CD14-positive monocyte (primary cell): ENCODE results near the gene KRT86. TPM values are rescaled to one million over a fixed set of nuclear protein-coding genes. Genes with fewer than 3 reads are reported as not detected.

Experiments
- DNase-seq, 3 donors: peaks; one replicate each; pipeline ENCODE4 v3.0.0-alpha.2; 2011 to 2022
- H2AFZ ChIP-seq: 2 replicates; pipeline ENCODE4 v1.6.0; 2012; ENCODE audit warnings: mild to moderate bottlenecking, low read depth, low read length, inconsistent platforms; ENCODE audit not compliant: insufficient read depth, poor library complexity, severe bottlenecking
- H3K27ac ChIP-seq, 2 donors: 1 replicate in 1 of 2; 2 replicates in 1 of 2; pipeline ENCODE4 v1.5.1; 2012 to 2013; ENCODE audit warnings: low read length in 2 of 2, control low read depth in 1 of 2, inconsistent platforms in 1 of 2, low read depth in 1 of 2, mild to moderate bottlenecking in 1 of 2
- H3K27me3 ChIP-seq, 2 donors: one replicate each; pipeline versions ENCODE4 v1.6.0 to v1.6.1; 2011 to 2013; ENCODE audit warnings: low read length in 2 of 2; ENCODE audit not compliant: control insufficient read depth in 2 of 2, insufficient read depth in 2 of 2
- H3K36me3 ChIP-seq, 2 donors: replicated peaks in 1 of 2; 1 replicate in 1 of 2; 2 replicates in 1 of 2; pipeline versions ENCODE4 v1.5.1 to v1.6.1; 2012 to 2013; ENCODE audit warnings: low read length in 2 of 2, control low read depth in 1 of 2, inconsistent platforms in 1 of 2, mild to moderate bottlenecking in 1 of 2; ENCODE audit not compliant: insufficient read depth in 2 of 2, control insufficient read depth in 1 of 2
- H3K4me1 ChIP-seq, 2 donors: 1 replicate in 1 of 2; 2 replicates in 1 of 2; pipeline versions ENCODE4 v1.5.1 to v1.6.1; 2012 to 2013; ENCODE audit warnings: low read length in 2 of 2, control low read depth in 1 of 2, inconsistent platforms in 1 of 2, mild to moderate bottlenecking in 1 of 2, moderate library complexity in 1 of 2; ENCODE audit not compliant: insufficient read depth in 2 of 2, control insufficient read depth in 1 of 2
- H3K4me2 ChIP-seq: replicated peaks from 2 replicates; pipeline ENCODE3; 2012; ENCODE audit warnings: low read length, moderate library complexity, mild to moderate bottlenecking; ENCODE audit not compliant: poor library complexity, severe bottlenecking; ENCODE audit errors: extremely low read depth
- H3K4me3 ChIP-seq, 3 experiments: fragments of 200-600 bp in 1 of 3; sonication (generic) in 1 of 3; replicated peaks in 1 of 3; 1 replicate in 2 of 3; 2 replicates in 1 of 3; pipeline ENCODE4 v1.5.1; 2011 to 2013; ENCODE audit warnings: low read length in 3 of 3, mild to moderate bottlenecking in 3 of 3, control low read depth in 2 of 3, low read depth in 2 of 3, inconsistent platforms in 1 of 3, moderate library complexity in 1 of 3
- H3K79me2 ChIP-seq: 2 replicates; pipeline ENCODE4 v1.6.0; 2012; ENCODE audit warnings: mild to moderate bottlenecking, control low read depth, inconsistent platforms, low read length, moderate library complexity; ENCODE audit not compliant: insufficient read depth
- H3K9ac ChIP-seq: 2 replicates; pipeline ENCODE4 v1.6.0; 2017; ENCODE audit warnings: low read length, mild to moderate bottlenecking; ENCODE audit not compliant: insufficient read depth, poor library complexity, severe bottlenecking
- H3K9me3 ChIP-seq, 2 donors: replicated peaks in 1 of 2; 1 replicate in 1 of 2; 2 replicates in 1 of 2; pipeline versions ENCODE4 v1.5.1 to v1.6.1; 2012 to 2013; ENCODE audit warnings: low read length in 2 of 2, control low read depth in 1 of 2; ENCODE audit not compliant: control insufficient read depth in 1 of 2, insufficient read depth in 1 of 2
- H4K20me1 ChIP-seq: 2 replicates; pipeline ENCODE4 v1.6.0; 2012; ENCODE audit warnings: mild to moderate bottlenecking, low read length, control low read depth, moderate library complexity; ENCODE audit not compliant: insufficient read depth
- H3K27ac Mint-ChIP-seq, 7 donors: one replicate each; pipeline ENCODE4 v1.8.0; 2020; ENCODE audit warnings: mild to moderate bottlenecking in 7 of 7, mixed read lengths in 7 of 7, moderate library complexity in 6 of 7, inconsistent platforms in 2 of 7
- H3K27me3 Mint-ChIP-seq, 3 donors: one replicate each; pipeline ENCODE4 v1.8.0; 2021 to 2022; ENCODE audit warnings: low read depth in 3 of 3, mild to moderate bottlenecking in 3 of 3, mixed read lengths in 3 of 3, moderate library complexity in 3 of 3, inconsistent platforms in 1 of 3
- H3K36me3 Mint-ChIP-seq, 2 donors: one replicate each; pipeline ENCODE4 v1.8.0; 2020; ENCODE audit warnings: mixed read lengths in 2 of 2, inconsistent platforms in 1 of 2, mild to moderate bottlenecking in 1 of 2
- H3K4me1 Mint-ChIP-seq: one replicate; pipeline ENCODE4 v1.8.0; 2020; ENCODE audit warnings: mild to moderate bottlenecking, mixed read lengths
- H3K4me3 Mint-ChIP-seq, 2 donors: one replicate each; pipeline ENCODE4 v1.8.0; 2020; ENCODE audit warnings: mild to moderate bottlenecking in 2 of 2, mixed read lengths in 2 of 2, moderate library complexity in 1 of 2
- H3K9me3 Mint-ChIP-seq, 7 donors: one replicate each; pipeline ENCODE4 v1.8.0; 2020 to 2022; ENCODE audit warnings: mixed read lengths in 7 of 7, mild to moderate bottlenecking in 6 of 7, moderate library complexity in 6 of 7, inconsistent platforms in 2 of 7
- CTCF ChIP-seq: fragments of 200-600 bp; IDR thresholded peaks from one replicate; pipeline ENCODE4 v1.8.0; 2022; ENCODE audit warnings: antibody characterized with exemption, mild to moderate bottlenecking
- WGBS: methylation state at CpG from one replicate; pipeline ENCODE4 v1.1.5; 2013; ENCODE audit warnings: missing lambda C conversion rate; ENCODE audit not compliant: insufficient coverage; 5-methylcytosine and 5-hydroxymethylcytosine counted together
- intact Hi-C, 2 donors: fragments of 100-400 bp; cut with micrococcal nuclease; formaldehyde crosslinking; loops; one replicate each; pipeline versions ENCODE4 v1.15.0 to v1.15.1; 2023
- polyA plus RNA-seq, 3 donors: library from polyadenylated mRNA; depleted of rRNA in 1 of 3; unstranded in 2 of 3; stranded (reverse) in 1 of 3; fragments of 300-500 nt in 2 of 3; fragments of >200 nt in 1 of 3; fragmentation: Illumina TruSeq in 2 of 3; gene quantifications; 1 replicate in 2 of 3; 2 replicates in 1 of 3; pipeline ENCODE4 v1.2.3, GENCODE V29; 2012 to 2021

The KRT86 gene
- polyA plus RNA-seq, 3 donors = not detected

GRCh38 chr12:52347551-52348510 is 73.4 kb downstream of the KRT86 start:
- no peak overlapping the region for H3K27ac ChIP-seq
- no peaks in the 10 kb centered on the region for H3K4me1 ChIP-seq
- H3K27me3 Mint-ChIP-seq = peaks cover 5 to 17% (median 9%) of the 10 kb centered on the region in 3 donors
- H3K4me3 ChIP-seq = no peak overlapping the region
- H3K4me3 Mint-ChIP-seq = no peak overlapping the region
- H3K9me3 ChIP-seq = no peaks in the 10 kb centered on the region
- H4K20me1 ChIP-seq = no peaks in the 10 kb centered on the region
- no peak overlapping the region for H3K4me2 ChIP-seq
- H3K27ac Mint-ChIP-seq = no peak overlapping the region
- H2AFZ ChIP-seq = no peak overlapping the region
- no peak overlapping the region for H3K9ac ChIP-seq
- no peak for DNase-seq
- no peak for TF ChIP-seq CTCF
- H3K4me1 Mint-ChIP-seq = no peaks in the 10 kb centered on the region
- no peaks in the 10 kb centered on the region for H3K27me3 ChIP-seq
- H3K36me3 Mint-ChIP-seq = no peaks in the 10 kb centered on the region
- peaks cover 0 to 5% (median 3%) of the 10 kb centered on the region in 7 donors for H3K9me3 Mint-ChIP-seq
- H3K36me3 ChIP-seq = no peaks in the 10 kb centered on the region
- no peaks in the 10 kb centered on the region for H3K79me2 ChIP-seq
- intact Hi-C loops = no loop called here
- 83% methylated on average over 12 of the region's 16 CpGs for WGBS

- Histone ChIP-seq H2AFZ (no peak overlapping the region), H4K20me1 (no peaks in the 10 kb centered on the region), H3K36me3 (no peaks in the 10 kb centered on the region), H3K4me3 (no peak overlapping the region), H3K79me2 (no peaks in the 10 kb centered on the region), H3K4me1 (no peaks in the 10 kb centered on the region), H3K27me3 (no peaks in the 10 kb centered on the region), H3K4me2 (no peak overlapping the region), H3K9me3 (no peaks in the 10 kb centered on the region), H3K27ac (no peak overlapping the region), H3K9ac (no peak overlapping the region)
- no peaks in the 10 kb centered on the region for H3K4me1 Mint-ChIP-seq
- no peaks in the 10 kb centered on the region for H3K9me3 Mint-ChIP-seq
- no peak for DNase-seq
- no peak overlapping the region for H3K27ac Mint-ChIP-seq
- H3K36me3 Mint-ChIP-seq = no peaks in the 10 kb centered on the region
- H3K4me3 Mint-ChIP-seq = no peak overlapping the region
- WGBS = 100% methylated on average over 2 of the region's 6 CpGs
- TF ChIP-seq CTCF = no peak
- H3K27me3 Mint-ChIP-seq = peaks cover 5 to 23% (median 9%) of the 10 kb centered on the region in 3 donors
- intact Hi-C loops = no loop called here
These were observed 74.8 kb downstream of the KRT86 start for GRCh38 chr12:52349196-52349595.
